ENCODE results near the gene LRRC8A.

The LRRC8A gene

DNA sequence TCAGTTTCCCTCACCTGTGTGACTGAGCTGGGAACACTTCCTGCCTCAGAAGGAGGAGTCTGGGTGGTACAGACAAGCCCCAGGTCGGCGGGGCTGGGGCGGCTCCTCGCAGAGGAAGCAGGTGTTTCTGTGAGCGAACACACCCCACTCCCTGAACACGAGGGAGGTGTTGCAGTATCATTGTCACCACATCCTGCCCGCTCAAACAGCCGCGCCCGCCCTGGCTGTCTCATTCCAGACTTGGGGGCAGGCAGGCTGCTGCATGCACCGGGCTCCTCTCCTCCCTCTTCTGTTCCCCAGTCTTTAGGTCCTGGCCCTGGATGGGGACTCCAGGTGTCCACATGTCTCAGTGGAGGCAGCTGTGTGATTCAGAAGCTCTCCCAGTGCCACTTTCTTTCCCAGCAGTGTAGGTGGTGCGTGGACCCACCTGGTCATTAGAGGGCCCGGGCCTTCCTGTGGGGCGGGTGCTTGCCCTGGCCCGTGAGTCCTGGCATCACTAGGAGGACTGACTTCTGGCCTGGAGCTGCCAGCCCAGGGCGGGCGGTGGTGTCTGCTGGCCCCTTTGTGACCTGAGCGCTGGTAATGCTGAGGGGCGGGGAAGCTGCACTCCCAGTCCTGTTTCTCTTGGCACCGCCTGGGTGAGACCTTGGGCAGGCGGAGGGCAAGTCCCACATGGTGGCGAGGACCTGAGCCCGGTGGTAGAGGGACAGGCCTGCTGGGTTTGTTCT, 20.6 kb downstream of the LRRC8A start:
- Histone ChIP-seq H3K9me2 (replicated peaks; ENCODE audit: low read depth, low read length) (no peaks in the 10 kb centered on the region), H3K4me2 (ENCODE audit: low read depth, low read length, poor library complexity, severe bottlenecking) (peak overlapping the region; percentile 77), H3K79me2 (ENCODE audit: insufficient read depth, low read length) (peaks cover 9% of the 10 kb centered on the region; the same call in 1 of the 2 replicates), H3K4me3 (ENCODE audit: low read length, poor library complexity, severe bottlenecking) (peak overlapping the region; percentile 57), H3F3A (ENCODE audit: low read depth) (no peaks in the 10 kb centered on the region), H3K36me3 (ENCODE audit: insufficient read depth, low read length) (peaks cover 3% of the 10 kb centered on the region; the same call in 1 of the 2 replicates), H3K27me3 (ENCODE audit: insufficient read depth, low read length, poor library complexity, severe bottlenecking) (no peaks in the 10 kb centered on the region), H2AFZ (ENCODE audit: low read length) (no peak overlapping the region), H3K4me1 (ENCODE audit: insufficient read depth, low read length, poor library complexity, severe bottlenecking) (peaks cover 32% of the 10 kb centered on the region), H3K9me3 (ENCODE audit: insufficient read depth, low read depth, low read length) (no peaks in the 10 kb centered on the region), H4K20me1 (ENCODE audit: insufficient read depth, low read length, poor library complexity, severe bottlenecking) (no peaks in the 10 kb centered on the region), H3K9ac (ENCODE audit: low read depth, low read length, poor library complexity, severe bottlenecking) (peak overlapping the region; percentile 74)
- no peak for TF ChIP-seq EZH2phosphoT487 (IDR thresholded peaks at IDR 0.05; ENCODE audit: borderline replicate concordance)
- TF ChIP-seq, protein P1, sequence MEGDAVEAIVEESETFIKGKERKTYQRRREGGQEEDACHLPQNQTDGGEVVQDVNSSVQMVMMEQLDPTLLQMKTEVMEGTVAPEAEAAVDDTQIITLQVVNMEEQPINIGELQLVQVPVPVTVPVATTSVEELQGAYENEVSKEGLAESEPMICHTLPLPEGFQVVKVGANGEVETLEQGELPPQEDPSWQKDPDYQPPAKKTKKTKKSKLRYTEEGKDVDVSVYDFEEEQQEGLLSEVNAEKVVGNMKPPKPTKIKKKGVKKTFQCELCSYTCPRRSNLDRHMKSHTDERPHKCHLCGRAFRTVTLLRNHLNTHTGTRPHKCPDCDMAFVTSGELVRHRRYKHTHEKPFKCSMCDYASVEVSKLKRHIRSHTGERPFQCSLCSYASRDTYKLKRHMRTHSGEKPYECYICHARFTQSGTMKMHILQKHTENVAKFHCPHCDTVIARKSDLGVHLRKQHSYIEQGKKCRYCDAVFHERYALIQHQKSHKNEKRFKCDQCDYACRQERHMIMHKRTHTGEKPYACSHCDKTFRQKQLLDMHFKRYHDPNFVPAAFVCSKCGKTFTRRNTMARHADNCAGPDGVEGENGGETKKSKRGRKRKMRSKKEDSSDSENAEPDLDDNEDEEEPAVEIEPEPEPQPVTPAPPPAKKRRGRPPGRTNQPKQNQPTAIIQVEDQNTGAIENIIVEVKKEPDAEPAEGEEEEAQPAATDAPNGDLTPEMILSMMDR (conservative IDR thresholded peaks at IDR 0.05; ENCODE audit: low read length), result no peak

DNA sequence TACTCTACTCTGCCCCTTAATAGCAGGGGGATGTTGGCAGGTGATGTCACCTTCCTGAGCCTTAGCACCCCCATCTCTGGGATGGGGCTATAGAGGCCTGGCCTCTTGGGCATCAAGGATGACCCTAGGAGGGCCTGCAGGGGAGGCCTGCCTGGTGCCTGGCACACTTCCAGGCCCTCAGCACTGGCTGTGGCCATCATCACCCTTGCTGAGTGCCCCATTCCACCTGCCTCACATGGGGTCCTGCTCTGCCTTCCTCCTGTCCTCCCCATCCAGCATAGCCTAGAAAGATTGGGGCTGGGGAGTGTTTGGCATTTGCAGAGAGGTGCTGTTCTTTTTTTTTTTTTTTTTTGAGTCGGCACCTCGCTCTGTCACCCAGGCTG, 21.1 kb downstream of the LRRC8A start:
- Histone ChIP-seq H3K9ac (ENCODE audit: low read depth, low read length, poor library complexity, severe bottlenecking) (peak overlapping the region; percentile 74), H3K27me3 (ENCODE audit: insufficient read depth, low read length, poor library complexity, severe bottlenecking) (no peaks in the 10 kb centered on the region), H3K36me3 (ENCODE audit: insufficient read depth, low read length) (peaks cover 8% of the 10 kb centered on the region; the same call in 1 of the 2 replicates), H3K4me3 (ENCODE audit: low read length, poor library complexity, severe bottlenecking) (peak overlapping the region; percentile 57), H3K9me3 (ENCODE audit: insufficient read depth, low read depth, low read length) (no peaks in the 10 kb centered on the region), H3K9me2 (replicated peaks; ENCODE audit: low read depth, low read length) (no peaks in the 10 kb centered on the region), H2AFZ (ENCODE audit: low read length) (no peak overlapping the region), H3K4me2 (ENCODE audit: low read depth, low read length, poor library complexity, severe bottlenecking) (peak overlapping the region; percentile 77), H4K20me1 (ENCODE audit: insufficient read depth, low read length, poor library complexity, severe bottlenecking) (no peaks in the 10 kb centered on the region), H3F3A (ENCODE audit: low read depth) (no peaks in the 10 kb centered on the region), H3K79me2 (ENCODE audit: insufficient read depth, low read length) (peaks cover 9% of the 10 kb centered on the region; the same call in 1 of the 2 replicates), H3K4me1 (ENCODE audit: insufficient read depth, low read length, poor library complexity, severe bottlenecking) (peaks cover 32% of the 10 kb centered on the region)
- TF ChIP-seq, protein P1 (conservative IDR thresholded peaks at IDR 0.05; ENCODE audit: low read length), result no peak
- TF ChIP-seq EZH2phosphoT487 (IDR thresholded peaks at IDR 0.05; ENCODE audit: borderline replicate concordance), result no peak

DNA sequence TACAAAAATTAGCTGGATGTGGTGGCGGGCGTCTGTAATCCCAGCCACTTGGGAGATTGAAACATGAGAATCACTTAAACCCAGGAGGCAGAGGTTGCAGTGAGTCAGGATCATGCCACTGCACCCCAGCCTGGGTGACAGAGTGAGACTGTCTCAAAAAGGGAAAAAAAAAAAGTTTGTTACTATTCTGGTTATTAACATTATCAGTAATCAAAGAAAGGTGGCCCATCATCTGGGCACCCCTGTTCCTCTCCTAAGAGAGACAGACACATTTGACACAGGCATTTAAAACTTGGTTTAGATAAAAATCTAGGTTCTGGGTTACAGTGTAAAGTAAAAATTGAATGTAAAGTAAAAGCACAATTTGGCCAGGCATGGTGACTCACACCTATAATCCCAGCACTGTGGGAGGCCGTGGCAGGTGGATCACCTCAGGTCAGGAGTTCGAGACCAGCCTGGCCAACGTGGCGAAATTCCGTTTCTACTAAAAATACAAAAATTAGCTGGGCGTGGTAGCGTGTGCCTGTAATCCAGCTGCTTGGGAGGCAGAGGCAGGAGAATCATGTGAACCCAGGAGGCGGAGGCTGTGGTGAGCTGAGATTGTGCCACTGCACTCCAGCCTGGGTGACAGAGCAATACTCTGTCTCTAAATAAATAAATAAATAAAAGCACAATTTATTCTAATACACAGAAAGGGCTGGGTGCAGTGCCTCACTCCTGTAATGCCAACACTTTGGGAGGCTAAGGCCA, 22.1 kb downstream of the LRRC8A start:
- no peak for TF ChIP-seq EZH2phosphoT487 (IDR thresholded peaks at IDR 0.05; ENCODE audit: borderline replicate concordance)
- TF ChIP-seq, protein P1 (conservative IDR thresholded peaks at IDR 0.05; ENCODE audit: low read length), result no peak
- Histone ChIP-seq H3K27me3 (ENCODE audit: insufficient read depth, low read length, poor library complexity, severe bottlenecking) (no peaks in the 10 kb centered on the region), H3K79me2 (ENCODE audit: insufficient read depth, low read length) (peaks cover 9% of the 10 kb centered on the region; the same call in 1 of the 2 replicates)

More for the DNA sequence above, 22.1 kb downstream of the LRRC8A start:
- peaks cover 29% of the 10 kb centered on the region for H3K4me1 ChIP-seq (ENCODE audit: insufficient read depth, low read length, poor library complexity, severe bottlenecking)
- no peak overlapping the region for H3K9ac ChIP-seq (ENCODE audit: low read depth, low read length, poor library complexity, severe bottlenecking)
- H3K4me3 ChIP-seq (ENCODE audit: low read length, poor library complexity, severe bottlenecking), result no peak overlapping the region
- H3K9me2 ChIP-seq (replicated peaks; ENCODE audit: low read depth, low read length), result no peaks in the 10 kb centered on the region
- no peaks in the 10 kb centered on the region for H3F3A ChIP-seq (ENCODE audit: low read depth)
- no peaks in the 10 kb centered on the region for H3K9me3 ChIP-seq (ENCODE audit: insufficient read depth, low read depth, low read length)
- H3K36me3 ChIP-seq (ENCODE audit: insufficient read depth, low read length), result peaks cover 16% of the 10 kb centered on the region; the same call in 1 of the 2 replicates
- H2AFZ ChIP-seq (ENCODE audit: low read length), result no peak overlapping the region
- no peak overlapping the region for H3K4me2 ChIP-seq (ENCODE audit: low read depth, low read length, poor library complexity, severe bottlenecking)
- H4K20me1 ChIP-seq (ENCODE audit: insufficient read depth, low read length, poor library complexity, severe bottlenecking), result no peaks in the 10 kb centered on the region
